Ovary (tissue), 3 donors: ENCODE results near the gene LRRC4C.

ENCODE experiments used
- EP300 ChIP-seq: sonication (generic); formaldehyde crosslinking; IDR thresholded peaks from one replicate; pipeline ENCODE4 v1.6.1; 2017; ENCODE audit warnings: antibody characterized with exemption
- POLR2A ChIP-seq: fragments of 450-650 bp; IDR thresholded peaks from one replicate; pipeline ENCODE4 v1.6.1; 2017; ENCODE audit warnings: antibody characterized with exemption, mild to moderate bottlenecking, moderate library complexity
- TF ChIP-seq, protein P1 (sequence below), 3 donors: fragments of 450-650 bp in 2 of 3; fragments of 200-600 bp in 1 of 3; IDR thresholded peaks; one replicate each; pipeline versions ENCODE4 v1.5.1 to v1.8.0; 2016 to 2022; ENCODE audit warnings: antibody characterized with exemption in 3 of 3, mild to moderate bottlenecking in 1 of 3
- donor health status: DM: no; HTN: no; CAD: no.

DNA sequence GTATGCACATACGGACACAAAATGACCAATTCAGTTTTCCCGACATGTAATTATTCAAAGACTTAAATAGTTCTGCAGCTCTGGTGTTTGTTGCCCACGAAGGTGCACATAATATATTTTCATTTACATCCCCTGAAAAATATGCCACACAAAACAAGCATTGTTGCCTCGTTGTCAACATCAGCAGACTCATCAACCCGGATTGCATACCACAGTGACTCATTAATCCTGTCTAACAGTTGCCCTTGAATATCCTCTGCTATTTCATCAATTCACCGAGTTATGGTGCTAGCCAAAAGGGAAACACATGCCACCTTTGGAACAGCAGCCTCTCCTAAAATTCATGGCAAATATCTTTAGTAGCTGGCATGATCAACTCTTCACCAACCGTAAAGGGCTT lies 582.2 kb downstream of the LRRC4C start:
- no peak for TF ChIP-seq POLR2A
- TF ChIP-seq, protein P1, sequence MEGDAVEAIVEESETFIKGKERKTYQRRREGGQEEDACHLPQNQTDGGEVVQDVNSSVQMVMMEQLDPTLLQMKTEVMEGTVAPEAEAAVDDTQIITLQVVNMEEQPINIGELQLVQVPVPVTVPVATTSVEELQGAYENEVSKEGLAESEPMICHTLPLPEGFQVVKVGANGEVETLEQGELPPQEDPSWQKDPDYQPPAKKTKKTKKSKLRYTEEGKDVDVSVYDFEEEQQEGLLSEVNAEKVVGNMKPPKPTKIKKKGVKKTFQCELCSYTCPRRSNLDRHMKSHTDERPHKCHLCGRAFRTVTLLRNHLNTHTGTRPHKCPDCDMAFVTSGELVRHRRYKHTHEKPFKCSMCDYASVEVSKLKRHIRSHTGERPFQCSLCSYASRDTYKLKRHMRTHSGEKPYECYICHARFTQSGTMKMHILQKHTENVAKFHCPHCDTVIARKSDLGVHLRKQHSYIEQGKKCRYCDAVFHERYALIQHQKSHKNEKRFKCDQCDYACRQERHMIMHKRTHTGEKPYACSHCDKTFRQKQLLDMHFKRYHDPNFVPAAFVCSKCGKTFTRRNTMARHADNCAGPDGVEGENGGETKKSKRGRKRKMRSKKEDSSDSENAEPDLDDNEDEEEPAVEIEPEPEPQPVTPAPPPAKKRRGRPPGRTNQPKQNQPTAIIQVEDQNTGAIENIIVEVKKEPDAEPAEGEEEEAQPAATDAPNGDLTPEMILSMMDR (IDR thresholded peaks at IDR 0.05) = no peak
- no peak for TF ChIP-seq EP300
